Natural killer cell (primary cell): ENCODE measurements around the gene PPP1R15B. TPM values are rescaled to one million over a fixed set of nuclear protein-coding genes. Genes with fewer than 3 reads are reported as not detected.

Experiments used
- ATAC-seq, 3 donors: fragments of 150-1000 bp in 2 of 3; fragments of 200-7000 bp in 1 of 3; cut with Tn5 transposase; 1 replicate in 1 of 3; 2 replicates in 2 of 3; pipeline ENCODE4 v1.10.0; 2021; ENCODE audit warnings: mild to moderate bottlenecking in 2 of 3, moderate library complexity in 2 of 3
- DNase-seq, 2 donors: peaks; one replicate each; pipeline versions ENCODE4 v3.0.0 to v3.0.0-alpha.2; 2013 to 2021; ENCODE audit warnings: mixed read lengths in 1 of 2
- H3K27ac ChIP-seq: one replicate; pipeline ENCODE4 v1.5.1; 2013; ENCODE audit warnings: mild to moderate bottlenecking, low read length
- H3K27me3 ChIP-seq: one replicate; pipeline ENCODE4 v1.6.1; 2013; ENCODE audit warnings: low read length; ENCODE audit not compliant: control insufficient read depth, insufficient read depth
- H3K36me3 ChIP-seq: one replicate; pipeline ENCODE4 v1.6.1; 2013; ENCODE audit warnings: low read length; ENCODE audit not compliant: control insufficient read depth, insufficient read depth
- H3K4me1 ChIP-seq: one replicate; pipeline ENCODE4 v1.6.1; 2013; ENCODE audit warnings: low read length; ENCODE audit not compliant: control insufficient read depth, insufficient read depth
- H3K4me3 ChIP-seq: one replicate; pipeline ENCODE4 v1.5.1; 2013; ENCODE audit warnings: low read length
- H3K9me3 ChIP-seq: one replicate; pipeline ENCODE4 v1.6.1; 2013; ENCODE audit warnings: low read length; ENCODE audit not compliant: control insufficient read depth, insufficient read depth
- H3K27ac Mint-ChIP-seq, 2 donors: one replicate each; pipeline ENCODE4 v1.8.0; 2022; ENCODE audit warnings: mild to moderate bottlenecking in 2 of 2, mixed read lengths in 2 of 2, moderate library complexity in 1 of 2
- H3K27me3 Mint-ChIP-seq, 2 donors: one replicate each; pipeline ENCODE4 v1.8.0; 2022; ENCODE audit warnings: low read depth in 2 of 2, mixed read lengths in 2 of 2
- H3K36me3 Mint-ChIP-seq: one replicate; pipeline ENCODE4 v1.8.0; 2022; ENCODE audit warnings: mixed read lengths
- H3K4me1 Mint-ChIP-seq, 2 donors: one replicate each; pipeline ENCODE4 v1.8.0; 2022; ENCODE audit warnings: mixed read lengths in 2 of 2
- H3K4me3 Mint-ChIP-seq: one replicate; pipeline ENCODE4 v1.8.0; 2022; ENCODE audit warnings: mild to moderate bottlenecking, moderate library complexity, mixed read lengths
- H3K9me3 Mint-ChIP-seq, 2 donors: one replicate each; pipeline ENCODE4 v1.8.0; 2022; ENCODE audit warnings: mixed read lengths in 2 of 2
- whole genome bisulfite sequencing: methylation state at CpG from one replicate; pipeline ENCODE4 v1.1.7; 2013; ENCODE audit warnings: missing lambda C conversion rate; ENCODE audit not compliant: insufficient coverage; 5-methylcytosine and 5-hydroxymethylcytosine counted together
- intact Hi-C: fragments of 100-400 bp; cut with micrococcal nuclease; formaldehyde crosslinking; loops from one replicate; pipeline ENCODE4 v1.14.2; 2022
- total RNA-seq, 4 donors: library from RNA; stranded (reverse); fragments of 120-200 nt in 1 of 4; gene quantifications; one replicate each; pipeline versions ENCODE4 v1.2.3 to v1.2.4, GENCODE V29; 2013 to 2022
- TF ChIP-seq, protein P1 (sequence below): fragments of 200-600 bp; IDR thresholded peaks from one replicate; pipeline ENCODE4 v1.8.0; 2022; ENCODE audit warnings: antibody characterized with exemption

Gene PPP1R15B
- total RNA-seq, 3 donors from 2014 or later (not counting 1 experiment from before 2014, with no cell fraction given) = 174 to 236 (median 222) TPM

DNA sequence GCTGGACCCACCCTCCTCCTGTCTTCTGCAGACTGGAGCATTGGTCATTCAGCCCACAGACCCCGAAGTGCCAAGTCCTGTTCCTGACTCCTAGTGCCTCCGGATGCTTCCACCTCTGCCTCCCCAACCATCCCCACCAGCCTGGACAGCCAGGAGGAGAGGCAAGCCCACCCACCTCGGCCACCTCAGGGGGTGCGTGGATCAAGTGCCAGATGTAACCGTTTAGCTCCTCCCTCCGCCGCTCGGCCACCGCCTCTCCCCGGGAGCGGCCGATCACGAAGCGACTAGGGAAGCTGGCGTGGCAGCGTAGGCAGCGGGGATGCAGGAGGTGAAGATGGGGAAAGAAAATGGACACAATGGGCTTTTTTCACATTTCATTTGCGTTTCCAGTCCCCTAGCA, 18.1 kb upstream of the PPP1R15B start:
- Histone ChIP-seq H3K27me3 (no peaks in the 10 kb centered on the region), H3K4me1 (no peaks in the 10 kb centered on the region), H3K9me3 (no peaks in the 10 kb centered on the region), H3K4me3 (no peak overlapping the region), H3K27ac (no peak overlapping the region), H3K36me3 (peaks cover 38% of the 10 kb centered on the region)
- Mint-ChIP-seq H3K4me1 (peaks cover 6 to 7% of the 10 kb centered on the region in 2 donors), H3K27me3 (no peaks in the 10 kb centered on the region), H3K36me3 (peaks cover 15% of the 10 kb centered on the region), H3K9me3 (no peaks in the 10 kb centered on the region), H3K4me3 (no peak overlapping the region), H3K27ac (no peak overlapping the region)
- intact Hi-C loops = no loop called here
- 95% methylated on average over 18 of the region's 18 CpGs for WGBS
- ATAC-seq = no peak
- TF ChIP-seq, protein P1, sequence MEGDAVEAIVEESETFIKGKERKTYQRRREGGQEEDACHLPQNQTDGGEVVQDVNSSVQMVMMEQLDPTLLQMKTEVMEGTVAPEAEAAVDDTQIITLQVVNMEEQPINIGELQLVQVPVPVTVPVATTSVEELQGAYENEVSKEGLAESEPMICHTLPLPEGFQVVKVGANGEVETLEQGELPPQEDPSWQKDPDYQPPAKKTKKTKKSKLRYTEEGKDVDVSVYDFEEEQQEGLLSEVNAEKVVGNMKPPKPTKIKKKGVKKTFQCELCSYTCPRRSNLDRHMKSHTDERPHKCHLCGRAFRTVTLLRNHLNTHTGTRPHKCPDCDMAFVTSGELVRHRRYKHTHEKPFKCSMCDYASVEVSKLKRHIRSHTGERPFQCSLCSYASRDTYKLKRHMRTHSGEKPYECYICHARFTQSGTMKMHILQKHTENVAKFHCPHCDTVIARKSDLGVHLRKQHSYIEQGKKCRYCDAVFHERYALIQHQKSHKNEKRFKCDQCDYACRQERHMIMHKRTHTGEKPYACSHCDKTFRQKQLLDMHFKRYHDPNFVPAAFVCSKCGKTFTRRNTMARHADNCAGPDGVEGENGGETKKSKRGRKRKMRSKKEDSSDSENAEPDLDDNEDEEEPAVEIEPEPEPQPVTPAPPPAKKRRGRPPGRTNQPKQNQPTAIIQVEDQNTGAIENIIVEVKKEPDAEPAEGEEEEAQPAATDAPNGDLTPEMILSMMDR = no peak
- no peak for DNase-seq

DNA sequence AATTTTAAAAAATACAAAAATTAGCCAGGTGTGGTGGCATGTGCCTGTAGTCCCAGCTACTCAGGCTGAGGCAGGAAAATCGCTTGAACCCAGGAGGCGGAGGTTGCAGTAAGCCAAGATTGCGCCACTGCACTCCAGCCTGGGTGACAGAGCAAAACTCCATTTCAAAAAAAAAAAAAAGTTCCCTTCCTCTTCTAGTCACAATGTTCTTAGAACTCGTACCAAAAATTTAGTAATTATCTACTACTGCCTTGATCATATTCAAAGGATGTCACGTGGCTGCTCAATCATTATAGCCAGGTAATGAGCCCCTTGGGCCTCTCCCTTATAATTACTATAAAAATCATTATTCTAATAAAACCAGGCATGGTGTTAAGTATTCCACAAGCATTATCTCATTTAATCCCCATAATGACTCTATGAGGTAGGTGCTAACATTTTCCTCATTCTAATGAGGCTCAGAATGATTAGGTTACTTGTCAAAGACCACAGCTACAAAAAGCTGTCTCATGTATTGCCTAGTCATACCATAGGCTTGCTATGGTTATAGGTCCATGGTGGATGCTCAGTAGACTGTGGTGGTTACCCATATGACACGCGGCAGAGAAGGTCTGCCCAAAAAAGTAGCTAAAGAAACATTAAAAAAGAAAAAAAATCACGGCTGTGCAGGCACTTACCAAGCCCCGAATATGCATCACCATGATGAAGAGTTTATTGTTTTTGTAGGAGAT, 15.5 kb upstream of the PPP1R15B start:
- no peak overlapping the region for H3K27ac ChIP-seq
- H3K36me3 Mint-ChIP-seq = peaks cover 7% of the 10 kb centered on the region
- TF ChIP-seq, protein P1 = no peak

DNA sequence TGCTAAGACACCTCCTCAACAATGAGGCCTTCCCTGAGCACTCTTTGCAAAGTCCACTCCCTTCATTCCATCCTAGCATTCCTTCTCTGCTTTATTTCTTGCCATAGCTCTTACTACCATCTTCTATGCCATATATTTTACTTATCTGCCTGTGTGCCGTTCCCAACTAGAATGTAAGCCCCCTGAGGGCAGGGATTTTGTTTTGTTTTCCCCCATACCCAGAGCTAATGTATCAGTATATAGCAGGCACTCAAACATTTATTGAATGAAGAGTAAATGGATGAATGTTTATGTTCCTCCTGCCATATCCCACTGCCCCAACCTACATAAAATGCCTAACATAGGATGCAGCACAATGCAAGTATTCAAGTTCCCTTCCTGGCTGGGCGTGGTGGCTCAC, 14.9 kb upstream of the PPP1R15B start:
- TF ChIP-seq, protein P1 = no peak

More for the DNA sequence above, 15.5 kb upstream of the PPP1R15B start:
- Mint-ChIP-seq H3K27ac (no peak overlapping the region), H3K4me3 (no peak overlapping the region), H3K9me3 (no peaks in the 10 kb centered on the region), H3K4me1 (peaks cover 6 to 7% of the 10 kb centered on the region in 2 donors), H3K27me3 (no peaks in the 10 kb centered on the region)
- Histone ChIP-seq H3K36me3 (peaks cover 38% of the 10 kb centered on the region), H3K4me3 (no peak overlapping the region), H3K27me3 (no peaks in the 10 kb centered on the region), H3K9me3 (no peaks in the 10 kb centered on the region), H3K4me1 (no peaks in the 10 kb centered on the region)
- intact Hi-C loops = no loop called here
- no peak for DNase-seq
- ATAC-seq = no peak
- 83% methylated on average over 9 of the region's 9 CpGs for WGBS

More for the DNA sequence above, 14.9 kb upstream of the PPP1R15B start:
- H3K9me3 ChIP-seq = no peaks in the 10 kb centered on the region
- Mint-ChIP-seq H3K36me3 (peaks cover 6% of the 10 kb centered on the region), H3K27ac (peak overlapping the region in 1 of 2 donors; percentile 23), H3K27me3 (no peaks in the 10 kb centered on the region), H3K4me3 (no peak overlapping the region), H3K4me1 (peaks cover 5% of the 10 kb centered on the region in 2 donors), H3K9me3 (no peaks in the 10 kb centered on the region)
- DNase-seq = no peak
- no peak for ATAC-seq
- intact Hi-C loops = no loop called here
- H3K27ac ChIP-seq = no peak overlapping the region
- no peaks in the 10 kb centered on the region for H3K27me3 ChIP-seq
- H3K36me3 ChIP-seq = peaks cover 34% of the 10 kb centered on the region
- WGBS = 97% methylated on average over 2 of the region's 2 CpGs
- H3K4me3 ChIP-seq = no peak overlapping the region
- H3K4me1 ChIP-seq = no peaks in the 10 kb centered on the region
